ENCODE measurements around the gene AGO1.

GRCh38 chr1:35894656-35895055, 11.6 kb downstream of the AGO1 start:
- TF ChIP-seq, protein P1, sequence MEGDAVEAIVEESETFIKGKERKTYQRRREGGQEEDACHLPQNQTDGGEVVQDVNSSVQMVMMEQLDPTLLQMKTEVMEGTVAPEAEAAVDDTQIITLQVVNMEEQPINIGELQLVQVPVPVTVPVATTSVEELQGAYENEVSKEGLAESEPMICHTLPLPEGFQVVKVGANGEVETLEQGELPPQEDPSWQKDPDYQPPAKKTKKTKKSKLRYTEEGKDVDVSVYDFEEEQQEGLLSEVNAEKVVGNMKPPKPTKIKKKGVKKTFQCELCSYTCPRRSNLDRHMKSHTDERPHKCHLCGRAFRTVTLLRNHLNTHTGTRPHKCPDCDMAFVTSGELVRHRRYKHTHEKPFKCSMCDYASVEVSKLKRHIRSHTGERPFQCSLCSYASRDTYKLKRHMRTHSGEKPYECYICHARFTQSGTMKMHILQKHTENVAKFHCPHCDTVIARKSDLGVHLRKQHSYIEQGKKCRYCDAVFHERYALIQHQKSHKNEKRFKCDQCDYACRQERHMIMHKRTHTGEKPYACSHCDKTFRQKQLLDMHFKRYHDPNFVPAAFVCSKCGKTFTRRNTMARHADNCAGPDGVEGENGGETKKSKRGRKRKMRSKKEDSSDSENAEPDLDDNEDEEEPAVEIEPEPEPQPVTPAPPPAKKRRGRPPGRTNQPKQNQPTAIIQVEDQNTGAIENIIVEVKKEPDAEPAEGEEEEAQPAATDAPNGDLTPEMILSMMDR (IDR thresholded peaks at IDR 0.05) = no peak
- TF ChIP-seq EP300 (IDR thresholded peaks at IDR 0.05) = no peak
